ENCODE data around the gene OR2F1.
"Not testable (repeated sequence)": the region's sequence is repeated elsewhere in the genome, so short reads cannot be mapped to it uniquely, and the experiment has no call there.

The OR2F1 gene

GRCh38 chr7:144009361-144009760 lies 54.7 kb downstream of the OR2F1 start:
- DNase-seq (ENCODE audit: low spot score): no peak

GRCh38 chr7:144010061-144010460 lies 55.4 kb downstream of the OR2F1 start:
- DNase-seq (ENCODE audit: low spot score): not testable (repeated sequence)

GRCh38 chr7:144010821-144011220 lies 56.2 kb downstream of the OR2F1 start:
- not testable (repeated sequence) for DNase-seq (ENCODE audit: low spot score)

GRCh38 chr7:144011458-144012230 lies 57.0 kb downstream of the OR2F1 start:
- DNase-seq (ENCODE audit: low spot score): no peak
